Panc1 (cell line): ENCODE data around the gene TNFRSF1B. TPM values are rescaled to one million over a fixed set of nuclear protein-coding genes. Genes with fewer than 3 reads are reported as not detected.

Source experiments
- ATAC-seq: fragments of 200-7000 bp; cut with Tn5 transposase; 2 replicates; pipeline ENCODE4 v1.9.1; 2020; ENCODE audit warnings: mild to moderate bottlenecking, moderate library complexity
- BruUV-seq: library from RNA; stranded (reverse); fragments of 400-500 nt; replicated peaks from 2 replicates; lab custom pipeline; 2021; lab: Mats Ljungman, UMichigan
- CTCF ChIA-PET: fragments of 300-600 bp; sonication (Branson Sonifier 250); formaldehyde crosslinking; loops from one replicate; lab custom pipeline; 2022; ENCODE audit warnings: antibody characterized with exemption; lab: Charles Lee
- POLR2A ChIA-PET: fragments of 300-600 bp; sonication (Branson Sonifier 250); formaldehyde crosslinking; loops from one replicate; lab custom pipeline; 2022; ENCODE audit warnings: antibody characterized with exemption; lab: Charles Lee
- DNase-seq: peaks from one replicate; pipeline ENCODE4 v3.0.0-alpha.2; 2010; ENCODE audit warnings: low read depth, low spot score
- H3K27ac ChIP-seq: 2 replicates; pipeline ENCODE4 v1.5.1; 2011; ENCODE audit warnings: mild to moderate bottlenecking, low read length, inconsistent platforms
- H3K27me3 ChIP-seq: fragments of 200-500 bp; sonication (Bioruptor generic); 2 replicates; pipeline ENCODE4 v1.6.0; 2014; ENCODE audit warnings: low read length, inconsistent platforms; ENCODE audit not compliant: control insufficient read depth, insufficient read depth
- H3K36me3 ChIP-seq: fragments of 200-500 bp; sonication (Bioruptor generic); 2 replicates; pipeline ENCODE4 v1.5.1; 2014; ENCODE audit warnings: inconsistent platforms, mild to moderate bottlenecking, low read length, moderate library complexity; ENCODE audit not compliant: control insufficient read depth, insufficient read depth
- H3K4me1 ChIP-seq: 2 replicates; pipeline ENCODE4 v1.5.1; 2011; ENCODE audit warnings: inconsistent platforms, mild to moderate bottlenecking, low read length, moderate library complexity; ENCODE audit not compliant: control insufficient read depth, insufficient read depth
- H3K4me3 ChIP-seq, 2 experiments: 2 replicates each; pipeline ENCODE4 v1.5.1; 2011 to 2012; ENCODE audit warnings: low read depth in 2 of 2, low read length in 2 of 2, mild to moderate bottlenecking in 2 of 2, inconsistent platforms in 1 of 2, moderate library complexity in 1 of 2
- H3K9me3 ChIP-seq: fragments of 200-500 bp; sonication (Bioruptor generic); 2 replicates; pipeline ENCODE4 v1.5.1; 2014; ENCODE audit warnings: low read depth, mild to moderate bottlenecking, inconsistent platforms, low read length, moderate library complexity; ENCODE audit not compliant: control insufficient read depth, insufficient read depth
- POLR2AphosphoS5 ChIP-seq: IDR thresholded peaks from 2 replicates; pipeline ENCODE4 v1.6.1; 2012; ENCODE audit warnings: mild to moderate bottlenecking, low read depth, low read length, moderate library complexity
- REST ChIP-seq, 2 experiments: IDR thresholded peaks; 2 replicates each; pipeline ENCODE4 v1.6.1; 2011 to 2012; ENCODE audit warnings: low read depth in 2 of 2, control low read depth in 1 of 2, low read length in 1 of 2, mild to moderate bottlenecking in 1 of 2, moderate library complexity in 1 of 2; ENCODE audit not compliant: insufficient read depth in 1 of 2
- SIN3A ChIP-seq: IDR thresholded peaks from 2 replicates; pipeline ENCODE4 v1.6.1; 2012; ENCODE audit warnings: low read depth, mild to moderate bottlenecking, low read length, moderate library complexity, borderline replicate concordance; ENCODE audit not compliant: insufficient read depth
- TCF7L2 ChIP-seq: IDR thresholded peaks from 2 replicates; pipeline ENCODE4 v1.6.1; 2011; ENCODE audit warnings: mild to moderate bottlenecking, low read depth, low read length, inconsistent platforms
- in situ Hi-C: cut with HindIII; loops from 2 replicates; pipeline ENCODE4 v1.10.0; 2016; ENCODE audit warnings: low sequenced_read_pairs, low pct_unique_long_range_greater_than_20kb
- intact Hi-C: fragments of 100-400 bp; cut with micrococcal nuclease; formaldehyde crosslinking; loops from one replicate; pipeline ENCODE4 v1.10.0; 2022; ENCODE audit not compliant: unreplicated experiment
- total RNA-seq: library from RNA; stranded (reverse); gene quantifications from one replicate; pipeline ENCODE4 v1.2.1, GENCODE V29; 2021; ENCODE audit not compliant: unreplicated experiment
- TF ChIP-seq, protein P1 (sequence below): fragments of 450-650 bp; IDR thresholded peaks from 2 replicates; pipeline ENCODE4 v1.5.1; 2017; ENCODE audit warnings: mild to moderate bottlenecking

The TNFRSF1B gene
- total RNA-seq, 1 experiment from 2014 or later: 18.8 TPM

DNA sequence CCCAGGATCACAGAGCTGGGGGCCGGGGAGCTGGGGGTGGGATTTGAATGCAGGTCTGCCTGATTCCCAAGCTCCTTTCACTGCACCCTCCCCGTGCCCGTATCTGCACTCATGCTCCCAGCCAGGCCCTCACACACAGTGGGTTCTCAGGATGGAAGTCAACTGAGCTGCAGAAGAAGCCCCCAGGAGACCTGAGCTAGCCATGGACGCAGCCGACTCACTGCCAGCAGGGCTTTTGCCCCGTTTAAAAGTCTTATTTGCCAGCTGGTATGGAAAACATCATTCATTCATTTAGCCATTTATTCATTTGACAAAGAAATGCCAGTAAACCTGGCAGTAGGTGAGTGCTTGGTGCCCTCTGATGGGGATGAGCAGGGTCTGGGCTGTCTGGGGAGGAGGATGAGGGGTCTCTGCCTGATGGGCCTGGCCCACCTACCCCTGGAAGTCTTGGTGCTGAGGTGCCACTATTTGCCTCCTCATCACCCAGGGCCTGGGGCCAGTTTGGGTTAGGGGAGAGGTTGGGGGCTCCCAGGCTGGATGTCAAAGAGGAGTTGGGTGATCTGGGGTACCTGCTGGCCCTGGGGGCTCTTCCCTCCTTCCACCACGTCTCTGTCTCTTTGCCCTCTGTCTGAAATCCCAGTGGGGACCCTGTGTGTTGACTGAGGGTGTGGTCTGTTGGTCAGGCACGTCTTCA, 2.8 kb downstream of the TNFRSF1B start:
- ChIA-PET CTCF (no interaction called here), POLR2A (no interaction called here)
- no peaks in the 10 kb centered on the region for H3K9me3 ChIP-seq
- no peak overlapping the region for H3K27ac ChIP-seq
- ATAC-seq: no peak
- no peaks in the 10 kb centered on the region for H3K36me3 ChIP-seq
- BruUV-seq: no TSS peak
- no peak for DNase-seq
- no peak for TF ChIP-seq TCF7L2
- TF ChIP-seq, protein P1, sequence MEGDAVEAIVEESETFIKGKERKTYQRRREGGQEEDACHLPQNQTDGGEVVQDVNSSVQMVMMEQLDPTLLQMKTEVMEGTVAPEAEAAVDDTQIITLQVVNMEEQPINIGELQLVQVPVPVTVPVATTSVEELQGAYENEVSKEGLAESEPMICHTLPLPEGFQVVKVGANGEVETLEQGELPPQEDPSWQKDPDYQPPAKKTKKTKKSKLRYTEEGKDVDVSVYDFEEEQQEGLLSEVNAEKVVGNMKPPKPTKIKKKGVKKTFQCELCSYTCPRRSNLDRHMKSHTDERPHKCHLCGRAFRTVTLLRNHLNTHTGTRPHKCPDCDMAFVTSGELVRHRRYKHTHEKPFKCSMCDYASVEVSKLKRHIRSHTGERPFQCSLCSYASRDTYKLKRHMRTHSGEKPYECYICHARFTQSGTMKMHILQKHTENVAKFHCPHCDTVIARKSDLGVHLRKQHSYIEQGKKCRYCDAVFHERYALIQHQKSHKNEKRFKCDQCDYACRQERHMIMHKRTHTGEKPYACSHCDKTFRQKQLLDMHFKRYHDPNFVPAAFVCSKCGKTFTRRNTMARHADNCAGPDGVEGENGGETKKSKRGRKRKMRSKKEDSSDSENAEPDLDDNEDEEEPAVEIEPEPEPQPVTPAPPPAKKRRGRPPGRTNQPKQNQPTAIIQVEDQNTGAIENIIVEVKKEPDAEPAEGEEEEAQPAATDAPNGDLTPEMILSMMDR: no peak
- TF ChIP-seq POLR2AphosphoS5: no peak
- TF ChIP-seq SIN3A: no peak
- no peak for TF ChIP-seq REST (IDR thresholded peaks at IDR 0.05; ENCODE audit: insufficient read depth in 1 of 2, low read depth in 2 of 2, low read length in 1 of 2)
- H3K4me3 ChIP-seq: no peak overlapping the region
- 0 out of 2 replicates have a peak, but pooled peaks cover 4% of the 10 kb centered on the region for H3K4me1 ChIP-seq
- intact Hi-C loops: no loop called here
- no peaks in the 10 kb centered on the region for H3K27me3 ChIP-seq
- in situ Hi-C loops: no loop called here

- in situ Hi-C loops (no loop called here), intact Hi-C loops (no loop called here)
- no peaks in the 10 kb centered on the region for H3K27me3 ChIP-seq
- no TSS peak for BruUV-seq
- H3K4me1 ChIP-seq: 0 out of 2 replicates have a peak, but pooled peaks cover 4% of the 10 kb centered on the region
- POLR2A ChIA-PET: interaction anchor here (0.6 kb wide), 1 partner anchor 1630 kb away, joined by 3 read pairs; no protein-coding TSS in a partner anchor
- no peak for ATAC-seq
- no peak overlapping the region for H3K27ac ChIP-seq
- H3K9me3 ChIP-seq: no peaks in the 10 kb centered on the region
- no peak for DNase-seq
- CTCF ChIA-PET: no interaction called here
- TF ChIP-seq REST (IDR thresholded peaks at IDR 0.05; ENCODE audit: insufficient read depth in 1 of 2, low read depth in 2 of 2, low read length in 1 of 2) (no peak), TCF7L2 (no peak), POLR2AphosphoS5 (no peak), SIN3A (no peak)
- TF ChIP-seq, protein P1: no peak
- no peak overlapping the region for H3K4me3 ChIP-seq
- H3K36me3 ChIP-seq: no peaks in the 10 kb centered on the region
Measured at GRCh38 chr1:12170263-12170671, 3.5 kb downstream of the TNFRSF1B start.
